Stimulated activated CD8-positive, alpha-beta memory T cell treated with anti-CD3 and anti-CD28 coated beads, Interleukin-15, amount 100 ng/mL, for 1 hour (primary cell): ENCODE data around the gene BCCIP.

ENCODE experiments used
- DNase-seq: peaks from one replicate; pipeline ENCODE4 v3.0.0-alpha.2; 2020; ENCODE audit warnings: low read depth

BCCIP gene

GRCh38 chr10:125822878-125823662 is at the start of gene BCCIP, which contains the start of gene UROS:
Gene BCCIP (plus strand): TSS chr10:125823546. CDS start chr10:125823558, 12 bp downstream.
Gene UROS (minus strand): TSS chr10:125823258. CDS start chr10:125816499, 6,759 bp downstream.
- DNase-seq, result peak; percentile 82

GRCh38 chr10:125773687-125774543 is 49.4 kb upstream of the BCCIP start:
- no peak for DNase-seq

GRCh38 chr10:125774581-125775191 is 48.7 kb upstream of the BCCIP start:
- no peak for DNase-seq

- no peak for DNase-seq
These were observed 47.7 kb upstream of the BCCIP start, which contains the start of gene MMP21 for GRCh38 chr10:125775491-125776106. Gene MMP21 (minus strand): TSS chr10:125775821. CDS start chr10:125775821, 0 bp downstream.

GRCh38 chr10:125777806-125778205 is 45.5 kb upstream of the BCCIP start:
- no peak for DNase-seq

GRCh38 chr10:125778556-125778955 is 44.8 kb upstream of the BCCIP start:
- DNase-seq, result no peak

GRCh38 chr10:125779403-125780327 is 43.7 kb upstream of the BCCIP start:
- DNase-seq, result no peak

GRCh38 chr10:125781374-125781773 is 42.0 kb upstream of the BCCIP start:
- no peak for DNase-seq

- no peak for DNase-seq
These were observed 41.3 kb upstream of the BCCIP start for GRCh38 chr10:125782054-125782453.

GRCh38 chr10:125782616-125783015 is 40.7 kb upstream of the BCCIP start:
- no peak for DNase-seq

GRCh38 chr10:125783408-125783807 is 39.9 kb upstream of the BCCIP start:
- DNase-seq, result no peak

GRCh38 chr10:125783957-125784356 is 39.4 kb upstream of the BCCIP start:
- DNase-seq, result no peak

- no peak for DNase-seq
These were observed 37.6 kb upstream of the BCCIP start for GRCh38 chr10:125785791-125786190.

- DNase-seq, result no peak
These were observed 35.0 kb upstream of the BCCIP start for GRCh38 chr10:125788156-125789034.

- no peak for DNase-seq
These were observed 30.7 kb upstream of the BCCIP start for GRCh38 chr10:125792342-125793300.

GRCh38 chr10:125795128-125795527 is 28.2 kb upstream of the BCCIP start:
- DNase-seq, result no peak

GRCh38 chr10:125795637-125796190 is 27.6 kb upstream of the BCCIP start:
- no peak for DNase-seq

- no peak for DNase-seq
These were observed 25.9 kb upstream of the BCCIP start for GRCh38 chr10:125797424-125797823.
